HepG2 (cell line): ENCODE results near the gene PSMB11. TPM values are rescaled to one million over a fixed set of nuclear protein-coding genes. Genes with fewer than 3 reads are reported as not detected.

Source experiments
- ARID4A ChIP-seq: sonication (generic); formaldehyde crosslinking; IDR thresholded peaks from 2 replicates; pipeline ENCODE4 v1.5.0; 2020; ENCODE audit warnings: mild to moderate bottlenecking, missing genetic modification reagents, borderline replicate concordance
- CEBPB ChIP-seq: IDR thresholded peaks from 2 replicates; pipeline ENCODE4 v1.6.1; 2011; ENCODE audit warnings: low read depth, low read length, improper control_type of control experiment, borderline replicate concordance
- ESRRA ChIP-seq: sonication (generic); formaldehyde crosslinking; IDR thresholded peaks from 2 replicates; pipeline ENCODE4 v1.5.1; 2020; ENCODE audit warnings: mild to moderate bottlenecking, low read depth, missing genetic modification reagents
- HNF4A ChIP-seq: sonication (generic); formaldehyde crosslinking; IDR thresholded peaks from 2 replicates; pipeline ENCODE4 v1.4.0; 2020; ENCODE audit warnings: missing genetic modification reagents
- KLF16 ChIP-seq, 2 experiments: sonication (generic) in 1 of 2; formaldehyde crosslinking in 1 of 2; IDR thresholded peaks; 2 replicates each; pipeline versions ENCODE4 v1.6.1 to v1.8.0; 2016 to 2023; ENCODE audit warnings: missing genetic modification reagents in 2 of 2, missing compliant biosample characterization in 1 of 2
- MXD4 ChIP-seq: IDR thresholded peaks from 2 replicates; pipeline ENCODE4 v1.6.1; 2016; ENCODE audit warnings: mild to moderate bottlenecking, missing biosample characterization, missing genetic modification reagents
- RAD21 ChIP-seq: fragments of 450-650 bp; formaldehyde crosslinking; IDR thresholded peaks from 2 replicates; pipeline ENCODE4 v1.5.0; 2020; ENCODE audit warnings: mild to moderate bottlenecking
- SALL1 ChIP-seq: sonication (generic); formaldehyde crosslinking; IDR thresholded peaks from 2 replicates; pipeline ENCODE4 v1.8.0; 2022; ENCODE audit warnings: mild to moderate bottlenecking, missing genetic modification reagents
- SIX4 ChIP-seq: sonication (generic); formaldehyde crosslinking; IDR thresholded peaks from 2 replicates; pipeline ENCODE4 v1.4.0; 2020; ENCODE audit warnings: missing genetic modification reagents
- SRY ChIP-seq: sonication (generic); formaldehyde crosslinking; IDR thresholded peaks from 2 replicates; pipeline ENCODE4 v1.8.0; 2022; ENCODE audit warnings: mild to moderate bottlenecking, missing genetic modification reagents
- ZBTB33 ChIP-seq: sonication (generic); formaldehyde crosslinking; IDR thresholded peaks from 2 replicates; pipeline ENCODE4 v1.4.0; 2020; ENCODE audit warnings: missing genetic modification reagents
- ZMYM3 ChIP-seq: sonication (generic); formaldehyde crosslinking; IDR thresholded peaks from 2 replicates; pipeline ENCODE4 v1.5.1; 2020; ENCODE audit warnings: mild to moderate bottlenecking, missing genetic modification reagents
- ZNF260 ChIP-seq: sonication (generic); formaldehyde crosslinking; IDR thresholded peaks from 2 replicates; pipeline ENCODE4 v1.4.0; 2020; ENCODE audit warnings: missing genetic modification reagents, low read depth, mild to moderate bottlenecking, borderline replicate concordance
- ZNF296 ChIP-seq: sonication (generic); formaldehyde crosslinking; conservative IDR thresholded peaks from 2 replicates; pipeline ENCODE4 v1.5.0; 2020; ENCODE audit warnings: mild to moderate bottlenecking, missing genetic modification reagents
- ZNF326 ChIP-seq: sonication (generic); formaldehyde crosslinking; IDR thresholded peaks from 2 replicates; pipeline ENCODE4 v1.4.0; 2020; ENCODE audit warnings: missing genetic modification reagents, borderline replicate concordance
- ZNF570 ChIP-seq: sonication (generic); formaldehyde crosslinking; IDR thresholded peaks from 2 replicates; pipeline ENCODE4 v1.4.0; 2020; ENCODE audit warnings: mild to moderate bottlenecking, missing genetic modification reagents, borderline replicate concordance
- ZNF607 ChIP-seq: sonication (generic); formaldehyde crosslinking; IDR thresholded peaks from 2 replicates; pipeline ENCODE4 v1.5.1; 2020; ENCODE audit warnings: missing genetic modification reagents, mild to moderate bottlenecking, borderline replicate concordance
- ZNF652 ChIP-seq: IDR thresholded peaks from 2 replicates; pipeline ENCODE4 v1.6.1; 2016; ENCODE audit warnings: low read depth, borderline replicate concordance
- ZNF746 ChIP-seq: sonication (generic); formaldehyde crosslinking; IDR thresholded peaks from 2 replicates; pipeline ENCODE4 v1.8.0; 2022; ENCODE audit warnings: mild to moderate bottlenecking, missing genetic modification reagents
- ZNF839 ChIP-seq: sonication (generic); formaldehyde crosslinking; IDR thresholded peaks from 2 replicates; pipeline ENCODE4 v1.4.0; 2020; ENCODE audit warnings: missing genetic modification reagents, mild to moderate bottlenecking, borderline replicate concordance
- ZSCAN29 ChIP-seq: sonication (generic); formaldehyde crosslinking; conservative IDR thresholded peaks from 2 replicates; pipeline ENCODE4 v1.4.0; 2020; ENCODE audit warnings: mild to moderate bottlenecking, missing genetic modification reagents
- polyA plus RNA-seq, 8 experiments: library from polyadenylated mRNA; depleted of rRNA in 3 of 8; stranded (reverse) in 7 of 8; unstranded in 1 of 8; fragments of >200 nt; fragmentation: Illumina TruSeq in 4 of 8; extraction: Trizol in 4 of 8; gene quantifications; 2 replicates each; pipeline versions ENCODE4 v1.2.1 to v1.2.3, GENCODE V29; 2011 to 2016; ENCODE audit warnings: low read depth in 4 of 8, missing spikeins in 1 of 8, mixed read lengths in 1 of 8; ENCODE audit not compliant: insufficient read depth in 1 of 8
- total RNA-seq, 5 experiments: library from RNA; depleted of rRNA; stranded (reverse); fragments of >200 nt; fragmentation: Illumina TruSeq; extraction: Trizol; gene quantifications; 2 replicates each; pipeline ENCODE4 v1.2.3, GENCODE V29; 2016; ENCODE audit warnings: low read depth in 1 of 5
- TF ChIP-seq, protein P1 (sequence below): sonication (generic); formaldehyde crosslinking; IDR thresholded peaks from 2 replicates; pipeline ENCODE4 v1.4.0; 2020; ENCODE audit warnings: missing genetic modification reagents

PSMB11 gene
- total and polyA plus RNA-seq, 2 of the 13 experiments (the other 11 are each of a cell fraction or from before 2014, with no cell fraction given) = not detected

GRCh38 chr14:23045419-23046357, 3.7 kb downstream of the PSMB11 start (continued):
- 0 out of 2 replicates have a peak, but pooled peaks have one; percentile 80 for TF ChIP-seq ZNF839 (CRISPR knock-in tag)
- peak; percentile 37; the same call in 1 of the 2 replicates for TF ChIP-seq SALL1 (CRISPR knock-in tag)
- TF ChIP-seq ZNF652 (CRISPR knock-in tag) = no peak
- 0 out of 2 replicates have a peak, but pooled peaks have one; percentile 53 for TF ChIP-seq ZNF260
- TF ChIP-seq ZSCAN29 (CRISPR knock-in tag) = no peak
- TF ChIP-seq SRY (CRISPR knock-in tag) = no peak
- peak; percentile 59 for TF ChIP-seq HNF4A (CRISPR knock-in tag)
- TF ChIP-seq SIX4 = no peak
- TF ChIP-seq KLF16 (CRISPR knock-in tag; IDR thresholded peaks at IDR 0.05) = no peak
- 0 out of 2 replicates have a peak, but pooled peaks have one; percentile 26 for TF ChIP-seq ZNF746 (CRISPR knock-in tag)
- TF ChIP-seq ZNF296 (CRISPR knock-in tag) = 0 out of 2 replicates have a peak, but pooled peaks have one; percentile 28
- TF ChIP-seq ZNF570 (CRISPR knock-in tag) = no peak
- TF ChIP-seq, protein P1, sequence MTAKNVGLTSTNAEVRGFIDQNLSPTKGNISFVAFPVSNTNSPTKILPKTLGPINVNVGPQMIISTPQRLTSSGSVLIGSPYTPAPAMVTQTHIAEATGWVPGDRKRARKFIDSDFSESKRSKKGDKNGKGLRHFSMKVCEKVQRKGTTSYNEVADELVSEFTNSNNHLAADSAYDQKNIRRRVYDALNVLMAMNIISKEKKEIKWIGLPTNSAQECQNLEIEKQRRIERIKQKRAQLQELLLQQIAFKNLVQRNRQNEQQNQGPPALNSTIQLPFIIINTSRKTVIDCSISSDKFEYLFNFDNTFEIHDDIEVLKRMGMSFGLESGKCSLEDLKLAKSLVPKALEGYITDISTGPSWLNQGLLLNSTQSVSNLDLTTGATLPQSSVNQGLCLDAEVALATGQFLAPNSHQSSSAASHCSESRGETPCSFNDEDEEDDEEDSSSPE (CRISPR knock-in tag) = no peak
- peak; percentile 61; the same call in 1 of the 2 replicates for TF ChIP-seq ZNF607 (CRISPR knock-in tag)
- no peak for TF ChIP-seq ZNF326
- TF ChIP-seq ARID4A = peak; percentile 33; the same call in 1 of the 2 replicates
- TF ChIP-seq ZMYM3 = peak; percentile 39; the same call in 1 of the 2 replicates
- TF ChIP-seq RAD21 (CRISPR knock-in tag) = no peak
- peak; percentile 25; the same call in 1 of the 2 replicates for TF ChIP-seq CEBPB
- TF ChIP-seq ZBTB33 = no peak
- no peak for TF ChIP-seq MXD4 (CRISPR knock-in tag)
- no peak for TF ChIP-seq ESRRA (CRISPR knock-in tag)
